H1 (cell line): ENCODE measurements around the gene ISOC2. TPM values are rescaled to one million over a fixed set of nuclear protein-coding genes. Genes with fewer than 3 reads are reported as not detected.

ENCODE experiments used
- CTCF ChIA-PET: fragments of 300-600 bp; sonication (Branson Sonifier 250); formaldehyde crosslinking; loops from one replicate; lab custom pipeline; 2021; ENCODE audit not compliant: partially characterized antibody; lab: Charles Lee
- POLR2A ChIA-PET: fragments of 300-600 bp; sonication (Branson Sonifier 250); formaldehyde crosslinking; loops from one replicate; lab custom pipeline; 2021; ENCODE audit warnings: inconsistent platforms; ENCODE audit not compliant: partially characterized antibody; lab: Charles Lee
- DNase-seq, 2 experiments: peaks; one replicate each; pipeline versions ENCODE4 v3.0.0 to v3.0.0-alpha.2; 2010 to 2022; ENCODE audit warnings: low spot score in 2 of 2, low read depth in 1 of 2, mixed read lengths in 1 of 2
- FAIRE-seq: peaks from 2 replicates; lab custom pipeline; 2011; peaks lifted over from hg19 to GRCh38; lab: Jason Lieb, UNC
- H2AFZ ChIP-seq: 2 replicates; pipeline ENCODE4 v1.8.1; 2012; ENCODE audit warnings: low read length, inconsistent platforms
- H2AK5ac ChIP-seq: 2 replicates; pipeline ENCODE4 v1.6.1; 2013; ENCODE audit warnings: low read depth, low read length
- H2BK120ac ChIP-seq: replicated peaks from 2 replicates; pipeline ENCODE3; 2013; ENCODE audit warnings: low read depth, low read length, inconsistent platforms
- H2BK12ac ChIP-seq: 2 replicates; pipeline ENCODE4 v1.6.1; 2013; ENCODE audit warnings: low read depth, low read length
- H2BK15ac ChIP-seq: 2 replicates; pipeline ENCODE4 v1.6.1; 2013; ENCODE audit warnings: low read length
- H2BK20ac ChIP-seq: 2 replicates; pipeline ENCODE4 v1.6.1; 2013; ENCODE audit warnings: low read length
- H2BK5ac ChIP-seq: 2 replicates; pipeline ENCODE4 v1.6.1; 2013; ENCODE audit warnings: low read depth, low read length
- H3K14ac ChIP-seq: 2 replicates; pipeline ENCODE4 v1.6.1; 2013; ENCODE audit warnings: inconsistent platforms; ENCODE audit not compliant: insufficient read length
- H3K18ac ChIP-seq: 2 replicates; pipeline ENCODE4 v1.6.1; 2013; ENCODE audit warnings: low read length; ENCODE audit errors: extremely low read depth
- H3K23ac ChIP-seq: 2 replicates; pipeline ENCODE4 v1.6.1; 2013; ENCODE audit warnings: inconsistent platforms; ENCODE audit not compliant: insufficient read length
- H3K23me2 ChIP-seq: 2 replicates; pipeline ENCODE4 v1.6.1; 2013; ENCODE audit warnings: low read depth, low read length
- H3K27ac ChIP-seq: 2 replicates; pipeline ENCODE4 v1.6.1; 2011; ENCODE audit warnings: low read depth, low read length, inconsistent platforms
- H3K27me3 ChIP-seq, 4 experiments: replicated peaks in 1 of 4; 1 replicate in 1 of 4; 2 replicates in 3 of 4; pipeline versions ENCODE4 v1.6.1 to v1.8.1; 2011 to 2013; ENCODE audit warnings: low read length in 3 of 4, mild to moderate bottlenecking in 3 of 4, inconsistent platforms in 2 of 4, mixed read lengths in 2 of 4, moderate library complexity in 1 of 4; ENCODE audit not compliant: control insufficient read depth in 3 of 4, insufficient read depth in 3 of 4; ENCODE audit errors: extremely low read depth in 1 of 4
- H3K36me3 ChIP-seq, 4 experiments: 2 replicates each; pipeline versions ENCODE4 v1.6.1 to v1.8.1; 2011 to 2013; ENCODE audit warnings: mild to moderate bottlenecking in 4 of 4, low read length in 3 of 4, moderate library complexity in 2 of 4, control low read depth in 1 of 4, inconsistent platforms in 1 of 4; ENCODE audit not compliant: insufficient read depth in 4 of 4, control insufficient read depth in 2 of 4
- H3K4ac ChIP-seq: replicated peaks from 2 replicates; pipeline ENCODE3; 2013; ENCODE audit warnings: low read length, low read depth, mixed read lengths, inconsistent platforms; ENCODE audit not compliant: insufficient read length
- H3K4me1 ChIP-seq, 4 experiments: replicated peaks in 1 of 4; 1 replicate in 1 of 4; 2 replicates in 3 of 4; pipeline versions ENCODE4 v1.6.1 to v1.8.1; 2011 to 2013; ENCODE audit warnings: low read length in 3 of 4, inconsistent platforms in 2 of 4, mixed read lengths in 1 of 4; ENCODE audit not compliant: insufficient read depth in 4 of 4, control insufficient read depth in 3 of 4
- H3K4me2 ChIP-seq, 2 experiments: 2 replicates each; pipeline versions ENCODE4 v1.6.1 to v1.8.1; 2011 to 2013; ENCODE audit warnings: low read depth in 2 of 2, low read length in 2 of 2, control low read depth in 1 of 2, inconsistent platforms in 1 of 2, mild to moderate bottlenecking in 1 of 2; ENCODE audit not compliant: insufficient read depth in 1 of 2
- H3K4me3 ChIP-seq, 4 experiments: fragments of 200-600, 300-600 bp in 1 of 4; sonication (generic), shearing (Covaris generic), sonication (Bioruptor Twin) in 1 of 4; 2 replicates each; pipeline versions ENCODE4 v1.5.1 to v1.8.1; 2011 to 2016; ENCODE audit warnings: low read length in 4 of 4, low read depth in 3 of 4, control low read depth in 2 of 4, inconsistent platforms in 2 of 4, mild to moderate bottlenecking in 2 of 4, mixed read lengths in 1 of 4, moderate library complexity in 1 of 4; ENCODE audit not compliant: insufficient read depth in 2 of 4; ENCODE audit errors: extremely low read depth in 1 of 4
- H3K56ac ChIP-seq: replicated peaks from 2 replicates; pipeline ENCODE3; 2013; ENCODE audit warnings: low read depth, mild to moderate bottlenecking, mixed read lengths, low read length, inconsistent platforms; ENCODE audit not compliant: insufficient read length
- H3K79me1 ChIP-seq: 2 replicates; pipeline ENCODE4 v1.6.1; 2013; ENCODE audit warnings: low read depth, low read length, control low read depth
- H3K79me2 ChIP-seq, 2 experiments: 2 replicates each; pipeline versions ENCODE4 v1.6.1 to v1.8.1; 2012 to 2013; ENCODE audit warnings: low read length in 2 of 2, mild to moderate bottlenecking in 2 of 2, inconsistent platforms in 1 of 2; ENCODE audit not compliant: insufficient read depth in 2 of 2, control insufficient read depth in 1 of 2
- H3K9ac ChIP-seq, 4 experiments: replicated peaks in 1 of 4; 1 replicate in 1 of 4; 2 replicates in 3 of 4; pipeline versions ENCODE4 v1.6.1 to v1.8.1; 2011 to 2013; ENCODE audit warnings: low read depth in 3 of 4, low read length in 3 of 4, control low read depth in 2 of 4, mild to moderate bottlenecking in 2 of 4, moderate library complexity in 2 of 4, inconsistent platforms in 1 of 4; ENCODE audit errors: extremely low read depth in 1 of 4
- H3K9me3 ChIP-seq, 2 experiments: 2 replicates each; pipeline versions ENCODE4 v1.6.1 to v1.8.1; 2012 to 2013; ENCODE audit warnings: mild to moderate bottlenecking in 2 of 2, moderate library complexity in 2 of 2, control low read depth in 1 of 2, inconsistent platforms in 1 of 2, low read depth in 1 of 2, low read length in 1 of 2, mixed read lengths in 1 of 2; ENCODE audit not compliant: insufficient read depth in 2 of 2
- H4K20me1 ChIP-seq, 2 experiments: replicated peaks in 1 of 2; 2 replicates each; pipeline versions ENCODE3 to v1.8.1; 2011 to 2013; ENCODE audit warnings: inconsistent platforms in 2 of 2, low read length in 2 of 2, mild to moderate bottlenecking in 1 of 2; ENCODE audit not compliant: insufficient read depth in 2 of 2, control insufficient read depth in 1 of 2
- H4K5ac ChIP-seq: 2 replicates; pipeline ENCODE4 v1.6.1; 2013; ENCODE audit warnings: low read length, low read depth, mixed read lengths, inconsistent platforms; ENCODE audit not compliant: insufficient read length
- H4K8ac ChIP-seq: 2 replicates; pipeline ENCODE4 v1.8.0; 2013; ENCODE audit warnings: mild to moderate bottlenecking, moderate library complexity, low read length, inconsistent platforms; ENCODE audit not compliant: insufficient read depth; ENCODE audit errors: extremely low read depth
- H4K91ac ChIP-seq: replicated peaks from 2 replicates; pipeline ENCODE3; 2013; ENCODE audit warnings: low read length, mixed read lengths, inconsistent platforms; ENCODE audit not compliant: insufficient read length
- ATF3 ChIP-seq: IDR thresholded peaks from 2 replicates; pipeline ENCODE4 v1.6.1; 2011; ENCODE audit warnings: low read depth, mild to moderate bottlenecking, low read length; ENCODE audit not compliant: insufficient read depth
- CEBPB ChIP-seq: IDR thresholded peaks from 2 replicates; pipeline ENCODE4 v1.6.1; 2012; ENCODE audit warnings: low read depth, low read length
- GTF2F1 ChIP-seq: IDR thresholded peaks from 2 replicates; pipeline ENCODE4 v1.6.1; 2012; ENCODE audit warnings: low read depth, low read length, improper control_type of control experiment, borderline replicate concordance
- NRF1 ChIP-seq: IDR thresholded peaks from 2 replicates; pipeline ENCODE4 v1.6.1; 2011; ENCODE audit warnings: mild to moderate bottlenecking, low read depth, low read length, improper control_type of control experiment
- POLR2A ChIP-seq, 2 experiments: IDR thresholded peaks; 1 replicate in 1 of 2; 2 replicates in 1 of 2; pipeline ENCODE4 v1.6.1; 2011; ENCODE audit warnings: low read depth in 2 of 2, low read length in 2 of 2, mild to moderate bottlenecking in 2 of 2; ENCODE audit errors: control extremely low read depth in 1 of 2
- SIRT6 ChIP-seq: IDR thresholded peaks from one replicate; pipeline ENCODE4 v1.7.1; 2012; ENCODE audit warnings: low read length, inconsistent platforms
- SP4 ChIP-seq: IDR thresholded peaks from 2 replicates; pipeline ENCODE4 v1.6.1; 2012; ENCODE audit warnings: low read length, inconsistent platforms
- SRF ChIP-seq: IDR thresholded peaks from 2 replicates; pipeline ENCODE4 v1.6.1; 2011; ENCODE audit warnings: mild to moderate bottlenecking, low read depth, low read length, moderate library complexity
- SUZ12 ChIP-seq: fragments of 200-600 bp; sonication (generic); IDR thresholded peaks from 2 replicates; pipeline ENCODE4 v1.6.1; 2012; ENCODE audit warnings: mild to moderate bottlenecking, inconsistent platforms, low read length, moderate library complexity, mixed read lengths
- TBP ChIP-seq: IDR thresholded peaks from 2 replicates; pipeline ENCODE4 v1.6.1; 2011; ENCODE audit warnings: low read depth, low read length, improper control_type of control experiment
- TCF12 ChIP-seq: IDR thresholded peaks from 2 replicates; pipeline ENCODE4 v1.6.1; 2011; ENCODE audit warnings: low read depth, mild to moderate bottlenecking, low read length
- YY1 ChIP-seq: IDR thresholded peaks from 2 replicates; pipeline ENCODE4 v1.6.1; 2011; ENCODE audit warnings: low read depth, mild to moderate bottlenecking, low read length
- WGBS, 2 experiments: shearing (Covaris generic) in 1 of 2; methylation state at CpG; one replicate each; pipeline versions ENCODE4 v1.1.6 to v1.1.7; 2013 to 2015; ENCODE audit warnings: low lambda C conversion rate in 2 of 2, mixed read lengths in 2 of 2, inconsistent platforms in 1 of 2, low coverage in 1 of 2, missing lambda C conversion rate in 1 of 2; ENCODE audit not compliant: insufficient replicate concordance in 2 of 2, insufficient coverage in 1 of 2, insufficient read length in 1 of 2; ENCODE audit errors: extremely low coverage in 1 of 2, missing lambda C conversion rate in 1 of 2; 5-methylcytosine and 5-hydroxymethylcytosine counted together
- polyA plus RNA-seq, 7 experiments: library from polyadenylated mRNA; depleted of rRNA in 3 of 7; stranded (reverse) in 5 of 7; unstranded in 2 of 7; fragments of >200 nt in 5 of 7; fragments of 200-250 nt in 2 of 7; gene quantifications; 1 replicate in 5 of 7; 2 replicates in 1 of 7; 4 replicates in 1 of 7; pipeline versions ENCODE4 v1.2.1 to v1.2.3, GENCODE V29; 2011 to 2013; ENCODE audit warnings: missing spikeins in 2 of 7, mixed read lengths in 2 of 7
- total RNA-seq: library from RNA; stranded (reverse); fragmentation: NEBNext Ultra II Directional; extraction: Animal tissue kit (Norgen Biotek cat#: 25700); gene quantifications from 2 replicates; pipeline ENCODE4 v1.2.1, GENCODE V29; 2021
- TF ChIP-seq, protein P1 (sequence below): IDR thresholded peaks from 2 replicates; pipeline ENCODE4 v1.6.1; 2011; ENCODE audit warnings: low read length, improper control_type of control experiment

Gene ISOC2
- total and polyA plus RNA-seq, 2 of the 8 experiments (the other 6 are each of a cell fraction or from before 2014, with no cell fraction given) = 96.9 to 152 TPM

- H3K14ac ChIP-seq = no peak overlapping the region
- WGBS, 2 experiments = 89% methylated on average over 11 of the region's 11 CpGs; no CpG with 5 or more reads in 1 of the 2 experiments
- H3K27ac ChIP-seq = no peak overlapping the region
- H3K9me3 ChIP-seq = no peaks in the 10 kb centered on the region
- no peak overlapping the region for H4K91ac ChIP-seq
- DNase-seq = no peak
- H4K5ac ChIP-seq = no peak overlapping the region
- ChIA-PET CTCF (interaction anchor here (1.5 kb wide), 1 partner anchor 9 kb away, joined by 5 read pairs; no protein-coding TSS in a partner anchor), POLR2A (interaction anchor here (0.7 kb wide), 1 partner anchor 25 kb away, joined by 3 read pairs; no protein-coding TSS in a partner anchor)
- no peak overlapping the region for H2BK12ac ChIP-seq
- no peak overlapping the region for H2AFZ ChIP-seq
- peaks cover 13% of the 10 kb centered on the region for H3K79me1 ChIP-seq
- no peak overlapping the region for H2BK120ac ChIP-seq
- H3K56ac ChIP-seq = no peak overlapping the region
- H3K27me3 ChIP-seq = peaks cover 10 to 18% (median 17%) of the 10 kb centered on the region in 4 experiments
- no peak overlapping the region for H2BK20ac ChIP-seq
- H3K18ac ChIP-seq = no peak overlapping the region
- H3K4me1 ChIP-seq = peaks cover 0 to 11% (median 4%) of the 10 kb centered on the region in 4 experiments; a peak in 5 of 7 replicates
- H2BK15ac ChIP-seq = no peak overlapping the region
- H3K9ac ChIP-seq = no peak overlapping the region
- H3K36me3 ChIP-seq = peaks cover 0 to 5% (median 0%) of the 10 kb centered on the region in 4 experiments; a peak in 2 of 8 replicates
- no peak overlapping the region for H3K4ac ChIP-seq
- H2AK5ac ChIP-seq = no peak overlapping the region
- H3K4me2 ChIP-seq = no peak overlapping the region
- peaks cover 0 to 13% of the 10 kb centered on the region in 2 experiments; a peak in 2 of 4 replicates for H3K79me2 ChIP-seq
- H4K8ac ChIP-seq = no peak overlapping the region
- FAIRE-seq = no peak
- H3K23me2 ChIP-seq = peaks cover 6% of the 10 kb centered on the region; the same call in 1 of the 2 replicates
- no peak overlapping the region for H3K23ac ChIP-seq
- no peak overlapping the region for H3K4me3 ChIP-seq
- H4K20me1 ChIP-seq = peaks cover 2 to 8% of the 10 kb centered on the region in 2 experiments
- H2BK5ac ChIP-seq = no peak overlapping the region
- TF ChIP-seq CEBPB = no peak
- no peak for TF ChIP-seq TCF12
- TF ChIP-seq ATF3 = no peak
- no peak for TF ChIP-seq SIRT6
- no peak for TF ChIP-seq SP4
- TF ChIP-seq YY1 = no peak
- no peak for TF ChIP-seq SUZ12
- TF ChIP-seq SRF = no peak
- TF ChIP-seq NRF1 = no peak
- no peak for TF ChIP-seq POLR2A (IDR thresholded peaks at IDR 0.05; ENCODE audit: control extremely low read depth in 1 of 2, low read depth in 2 of 2, low read length in 2 of 2)
- TF ChIP-seq, protein P1, sequence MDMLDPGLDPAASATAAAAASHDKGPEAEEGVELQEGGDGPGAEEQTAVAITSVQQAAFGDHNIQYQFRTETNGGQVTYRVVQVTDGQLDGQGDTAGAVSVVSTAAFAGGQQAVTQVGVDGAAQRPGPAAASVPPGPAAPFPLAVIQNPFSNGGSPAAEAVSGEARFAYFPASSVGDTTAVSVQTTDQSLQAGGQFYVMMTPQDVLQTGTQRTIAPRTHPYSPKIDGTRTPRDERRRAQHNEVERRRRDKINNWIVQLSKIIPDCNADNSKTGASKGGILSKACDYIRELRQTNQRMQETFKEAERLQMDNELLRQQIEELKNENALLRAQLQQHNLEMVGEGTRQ = no peak
- TF ChIP-seq GTF2F1 = no peak
- no peak for TF ChIP-seq TBP
These were observed 5.7 kb downstream of the ISOC2 start for GRCh38 chr19:55455576-55456235.
